Ovary (tissue), 9 donors: ENCODE results near the gene SHMT2. TPM values are rescaled to one million over a fixed set of nuclear protein-coding genes. Genes with fewer than 3 reads are reported as not detected.

Experiments used
- DNase-seq, 5 donors: peaks; one replicate each; pipeline ENCODE4 v3.0.0-alpha.2; 2019 to 2020
- H3K27ac ChIP-seq, 2 donors: fragments of 200-600 bp; one replicate each; pipeline versions ENCODE4 v1.5.1 to v1.8.0; 2019 to 2022
- H3K27me3 ChIP-seq: fragments of 200-600 bp; one replicate; pipeline ENCODE4 v1.8.0; 2022
- H3K36me3 ChIP-seq: fragments of 200-600 bp; sonication (generic); one replicate; pipeline ENCODE4 v1.5.1; 2019
- H3K4me1 ChIP-seq: one replicate; pipeline ENCODE4 v1.8.1; 2013; ENCODE audit warnings: mild to moderate bottlenecking, moderate library complexity; ENCODE audit not compliant: insufficient read depth
- H3K4me3 ChIP-seq: fragments of 200-600 bp; sonication (generic); one replicate; pipeline ENCODE4 v1.5.1; 2017
- H3K9me3 ChIP-seq, 2 donors: fragments of 200-600 bp in 1 of 2; sonication (generic) in 1 of 2; one replicate each; pipeline versions ENCODE4 v1.5.1 to v1.8.1; 2013 to 2019; ENCODE audit warnings: mild to moderate bottlenecking in 1 of 2, moderate library complexity in 1 of 2
- EP300 ChIP-seq: sonication (generic); formaldehyde crosslinking; IDR thresholded peaks from one replicate; pipeline ENCODE4 v1.6.1; 2017; ENCODE audit warnings: antibody characterized with exemption
- POLR2A ChIP-seq: fragments of 450-650 bp; IDR thresholded peaks from one replicate; pipeline ENCODE4 v1.6.1; 2017; ENCODE audit warnings: antibody characterized with exemption, mild to moderate bottlenecking, moderate library complexity
- WGBS, 3 donors: extraction: QIAGEN DNeasy Blood & Tissue Kit in 1 of 3; methylation state at CpG; one replicate each; pipeline versions ENCODE4 v1.1.5 to v1.1.7; 2013 to 2017; 5-methylcytosine and 5-hydroxymethylcytosine counted together
- intact Hi-C, 4 donors: fragments of 100-400 bp; cut with DNase I; formaldehyde crosslinking; loops; one replicate each; pipeline versions ENCODE4 v1.11.0 to v1.15.1; 2022 to 2023
- polyA plus RNA-seq, 2 donors: library from polyadenylated mRNA; stranded (reverse); fragments of 200-250 nt in 1 of 2; fragments of 350-450 nt in 1 of 2; fragmentation: Illumina TruSeq in 1 of 2; extraction: RNeasy Lipid Tissue Mini Kit (QIAGEN cat#74804) in 1 of 2; gene quantifications; one replicate each; pipeline ENCODE4 v1.2.3, GENCODE V29; 2013 to 2014
- total RNA-seq, 7 donors: library from RNA; depleted of rRNA in 2 of 7; stranded (reverse); fragments of >200 nt in 2 of 7; fragmentation: NEBNext Ultra II Directional in 3 of 7; extraction: Animal tissue kit (Norgen Biotek cat#: 25700) in 3 of 7; gene quantifications; one replicate each; pipeline versions ENCODE4 v1.1.0 to v1.2.4, GENCODE V29; 2016 to 2023
- TF ChIP-seq, protein P1 (sequence below), 3 donors: fragments of 450-650 bp in 2 of 3; fragments of 200-600 bp in 1 of 3; IDR thresholded peaks; one replicate each; pipeline versions ENCODE4 v1.5.1 to v1.8.0; 2016 to 2022; ENCODE audit warnings: antibody characterized with exemption in 3 of 3, mild to moderate bottlenecking in 1 of 3
- donor health status: DM: no; HTN: no; CAD: no; lungs with moderate emphysema.
- donor health status: DM: no; HTN: no; CAD: no.
- donor health status: Bipolar disorder and iron deficiency.
- donor health status: DM: yes; HTN: yes; CAD: no.
- donor health status: DM: no; HTN: no; CAD: no.
- donor health status: DM: yes; HTN: yes; CAD: no.

The SHMT2 gene
- total and polyA plus RNA-seq, 9 donors = 23.0 to 185 (median 42.0) TPM

DNA sequence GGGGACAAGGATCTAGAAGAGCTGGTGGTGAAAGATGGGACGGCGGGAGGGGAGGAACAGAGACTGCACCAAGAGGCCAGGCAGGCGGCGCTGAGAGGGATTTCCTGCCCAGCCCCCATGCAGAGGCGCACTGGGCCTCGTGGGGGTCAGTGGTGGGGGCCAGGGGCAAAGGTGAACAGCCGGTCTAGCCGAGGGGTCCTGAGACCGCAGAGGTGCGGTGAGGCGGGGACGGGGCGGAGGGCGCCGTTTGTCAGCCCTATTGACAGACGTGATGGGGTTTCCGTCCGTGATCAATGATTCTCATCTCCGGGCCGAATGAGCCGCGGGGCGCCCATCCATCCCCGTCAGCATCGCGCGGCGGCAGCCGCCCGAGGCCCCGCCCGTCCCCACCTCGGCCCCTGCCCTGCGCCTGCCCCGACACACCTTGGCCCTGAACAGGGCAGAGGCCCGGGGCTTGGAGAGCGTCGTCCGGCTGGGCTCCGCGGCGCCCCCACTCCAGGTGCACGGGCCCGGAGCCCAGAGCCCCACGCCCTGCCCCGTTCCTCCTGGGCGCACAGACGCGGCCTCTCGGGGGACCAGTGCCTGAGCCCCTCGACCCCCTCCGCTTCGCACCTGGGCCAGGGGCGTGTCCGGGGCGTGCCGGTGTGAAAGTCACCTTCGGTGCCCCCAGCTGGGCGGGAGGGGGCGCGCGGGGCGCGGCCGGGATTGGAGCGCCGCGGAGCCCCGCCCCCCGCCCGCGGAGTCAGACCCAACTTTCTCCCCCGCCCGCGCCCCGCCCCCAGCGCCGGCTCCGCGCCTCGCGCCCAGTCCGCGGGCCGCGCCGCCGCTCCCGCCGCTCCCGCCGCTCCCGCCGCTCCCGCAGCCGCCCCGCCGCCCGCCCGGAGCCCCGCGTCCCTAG, 13.2 kb upstream of the SHMT2 start, which contains the start of gene NXPH4:
TSS of gene NXPH4 (plus strand) at position 781 of the 898 bp plus-strand sequence. CDS start 176 bp downstream, outside the sequence.
- Histone ChIP-seq H3K27me3 (peaks cover 15% of the 10 kb centered on the region), H3K4me1 (peaks cover 8% of the 10 kb centered on the region), H3K36me3 (no peaks in the 10 kb centered on the region), H3K4me3 (peak within 1 kb of the TSS; percentile 22), H3K9me3 (no peaks in the 10 kb centered on the region), H3K27ac (no peak within 1 kb of the TSS)
- intact Hi-C loops = no loop called here
- WGBS, 3 donors = 1 to 2% (median 1%) methylated on average over 32 to 102 of the region's 102 CpGs
- TF ChIP-seq EP300 (no peak), POLR2A (no peak)
- TF ChIP-seq, protein P1, sequence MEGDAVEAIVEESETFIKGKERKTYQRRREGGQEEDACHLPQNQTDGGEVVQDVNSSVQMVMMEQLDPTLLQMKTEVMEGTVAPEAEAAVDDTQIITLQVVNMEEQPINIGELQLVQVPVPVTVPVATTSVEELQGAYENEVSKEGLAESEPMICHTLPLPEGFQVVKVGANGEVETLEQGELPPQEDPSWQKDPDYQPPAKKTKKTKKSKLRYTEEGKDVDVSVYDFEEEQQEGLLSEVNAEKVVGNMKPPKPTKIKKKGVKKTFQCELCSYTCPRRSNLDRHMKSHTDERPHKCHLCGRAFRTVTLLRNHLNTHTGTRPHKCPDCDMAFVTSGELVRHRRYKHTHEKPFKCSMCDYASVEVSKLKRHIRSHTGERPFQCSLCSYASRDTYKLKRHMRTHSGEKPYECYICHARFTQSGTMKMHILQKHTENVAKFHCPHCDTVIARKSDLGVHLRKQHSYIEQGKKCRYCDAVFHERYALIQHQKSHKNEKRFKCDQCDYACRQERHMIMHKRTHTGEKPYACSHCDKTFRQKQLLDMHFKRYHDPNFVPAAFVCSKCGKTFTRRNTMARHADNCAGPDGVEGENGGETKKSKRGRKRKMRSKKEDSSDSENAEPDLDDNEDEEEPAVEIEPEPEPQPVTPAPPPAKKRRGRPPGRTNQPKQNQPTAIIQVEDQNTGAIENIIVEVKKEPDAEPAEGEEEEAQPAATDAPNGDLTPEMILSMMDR (IDR thresholded peaks at IDR 0.05) = no peak
- peak in 3 of 5 donors; percentile 58 to 64 (median 58) for DNase-seq

DNA sequence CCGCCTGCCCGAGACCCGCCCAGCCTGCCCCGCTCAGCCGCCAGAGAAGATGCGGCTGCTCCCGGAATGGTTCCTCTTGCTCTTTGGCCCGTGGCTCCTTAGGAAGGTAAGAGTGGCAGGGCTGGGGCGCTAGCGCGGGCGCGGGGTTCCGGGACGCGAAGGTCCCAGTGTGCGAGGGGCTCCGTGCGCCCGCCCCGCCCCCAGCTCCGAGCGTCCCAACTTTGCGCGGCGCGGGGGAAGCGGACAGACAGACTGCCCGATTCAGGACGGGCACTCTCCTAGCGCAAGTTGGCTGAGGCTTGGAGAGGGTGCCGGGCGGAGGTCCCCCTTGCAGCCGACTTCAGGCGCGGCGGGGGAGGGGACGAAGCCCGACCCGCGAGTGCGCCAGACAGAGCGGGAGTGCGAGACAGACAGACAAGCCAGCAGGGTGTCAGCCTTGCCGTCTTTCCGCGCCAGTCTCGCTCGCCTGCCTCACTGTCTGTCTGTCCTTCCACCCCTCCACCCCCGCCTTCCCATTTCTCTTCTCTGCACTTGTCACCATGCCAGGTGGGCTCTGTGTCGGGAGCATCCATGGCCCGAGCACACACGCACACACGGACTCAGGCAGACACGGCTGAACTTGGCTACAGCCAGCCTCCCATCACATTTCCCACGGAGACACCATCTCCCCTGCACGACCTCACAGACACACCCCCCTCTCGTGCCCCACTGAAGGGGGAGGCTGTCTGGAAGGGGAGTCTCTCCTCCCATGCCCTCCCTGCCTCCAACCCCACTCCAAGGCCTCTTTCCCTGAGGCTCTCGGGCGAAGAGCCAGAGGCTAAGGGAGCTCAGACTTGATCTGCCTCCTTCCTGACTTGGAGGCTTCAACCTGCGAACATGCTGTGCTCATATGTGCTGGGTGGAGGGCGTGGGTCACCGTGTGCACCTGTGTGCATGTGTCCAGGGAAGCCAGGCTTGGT, 12.3 kb upstream of the SHMT2 start:
- WGBS, 3 donors = 3 to 5% (median 3%) methylated on average over 50 to 63 of the region's 63 CpGs
- no peaks in the 10 kb centered on the region for H3K9me3 ChIP-seq
- intact Hi-C loops = no loop called here
- H3K4me1 ChIP-seq = peaks cover 8% of the 10 kb centered on the region
- H3K27me3 ChIP-seq = peaks cover 17% of the 10 kb centered on the region
- DNase-seq = no peak
- peak overlapping the region; percentile 15 for H3K4me3 ChIP-seq
- TF ChIP-seq EP300 = no peak
- TF ChIP-seq, protein P1 (IDR thresholded peaks at IDR 0.05) = no peak
- no peak for TF ChIP-seq POLR2A
- H3K36me3 ChIP-seq = no peaks in the 10 kb centered on the region
- no peak overlapping the region for H3K27ac ChIP-seq

DNA sequence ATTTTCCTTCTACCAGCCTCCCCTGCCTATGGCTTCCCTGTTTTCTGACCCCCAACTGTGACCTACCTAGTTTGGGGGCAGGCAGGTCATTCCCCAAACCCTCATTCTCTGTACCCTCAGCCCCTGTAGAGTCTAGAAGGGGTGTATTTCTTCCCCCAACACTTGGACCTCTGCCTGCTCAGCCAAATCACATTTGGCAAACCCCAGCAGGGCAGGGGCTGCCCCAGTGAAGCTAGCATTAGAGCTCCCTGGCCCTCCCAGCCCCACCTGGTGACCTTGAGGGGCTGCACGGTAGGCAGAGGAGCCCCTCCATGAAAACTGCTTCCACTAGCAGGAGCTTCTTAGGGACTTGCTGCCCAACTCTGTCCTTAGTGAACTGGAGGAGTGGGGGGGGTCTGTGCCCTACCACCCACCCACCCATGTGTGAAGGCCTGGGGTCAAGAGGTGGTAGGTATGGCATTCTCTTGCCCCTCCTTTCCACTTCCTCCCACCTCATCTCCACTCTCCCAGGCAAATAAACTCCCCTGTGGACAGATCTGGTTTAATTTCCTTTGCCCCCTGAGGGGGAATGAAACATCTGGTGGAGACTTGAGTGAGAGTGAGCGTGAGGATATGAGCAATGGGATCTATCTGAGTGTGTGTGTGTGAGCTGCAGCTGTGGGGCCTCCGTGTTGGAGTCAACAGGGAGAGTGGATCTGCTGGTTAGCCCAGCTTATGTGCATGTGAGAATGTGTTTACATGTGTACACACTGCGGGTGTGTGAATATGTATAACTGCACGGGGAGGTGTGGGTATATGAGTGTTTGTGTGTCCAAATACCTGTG, 11.3 kb upstream of the SHMT2 start:
- Histone ChIP-seq H3K4me3 (no peak overlapping the region), H3K27me3 (peaks cover 17% of the 10 kb centered on the region), H3K9me3 (no peaks in the 10 kb centered on the region), H3K36me3 (no peaks in the 10 kb centered on the region), H3K27ac (no peak overlapping the region), H3K4me1 (peaks cover 8% of the 10 kb centered on the region)
- no peak for TF ChIP-seq EP300
- TF ChIP-seq, protein P1 (IDR thresholded peaks at IDR 0.05) = no peak
- WGBS, 3 donors = 71 to 79% (median 77%) methylated on average over 5 of the region's 5 CpGs
- DNase-seq = no peak
- intact Hi-C loops = no loop called here
